Calu3 (cell line): ENCODE data around the gene TBC1D1. TPM values are rescaled to one million over a fixed set of nuclear protein-coding genes. Genes with fewer than 3 reads are reported as not detected.

Source experiments
- BruUV-seq: library from RNA; stranded (reverse); fragments of 400-500 nt; replicated peaks from 2 replicates; lab custom pipeline; 2021; lab: Mats Ljungman, UMichigan
- CTCF ChIA-PET: fragments of 300-600 bp; sonication (Branson Sonifier 250); formaldehyde crosslinking; loops from one replicate; lab custom pipeline; 2022; ENCODE audit warnings: antibody characterized with exemption; lab: Charles Lee
- DNase-seq: peaks from one replicate; pipeline ENCODE4 v3.0.0; 2022
- H3K27ac Mint-ChIP-seq: one replicate; pipeline ENCODE4 v1.8.0; 2022; ENCODE audit warnings: mixed read lengths; ENCODE audit not compliant: unreplicated experiment
- H3K27me3 Mint-ChIP-seq: one replicate; pipeline ENCODE4 v1.8.0; 2022; ENCODE audit warnings: mixed read lengths; ENCODE audit not compliant: unreplicated experiment
- H3K36me3 Mint-ChIP-seq: one replicate; pipeline ENCODE4 v1.8.0; 2022; ENCODE audit warnings: mild to moderate bottlenecking, moderate library complexity, mixed read lengths; ENCODE audit not compliant: insufficient read depth, unreplicated experiment
- H3K4me1 Mint-ChIP-seq: one replicate; pipeline ENCODE4 v1.8.0; 2022; ENCODE audit warnings: mild to moderate bottlenecking, low read depth, mixed read lengths; ENCODE audit not compliant: unreplicated experiment
- H3K4me3 Mint-ChIP-seq: one replicate; pipeline ENCODE4 v1.8.0; 2022; ENCODE audit warnings: mild to moderate bottlenecking, low read depth, moderate library complexity, mixed read lengths; ENCODE audit not compliant: unreplicated experiment
- H3K9me3 Mint-ChIP-seq: one replicate; pipeline ENCODE4 v1.8.0; 2022; ENCODE audit warnings: low read depth, mixed read lengths; ENCODE audit not compliant: unreplicated experiment
- intact Hi-C: fragments of 100-400 bp; cut with micrococcal nuclease; formaldehyde crosslinking; loops from one replicate; pipeline ENCODE4 v1.10.0; 2022; ENCODE audit not compliant: unreplicated experiment
- total RNA-seq: library from RNA; stranded (reverse); gene quantifications from 2 replicates; pipeline ENCODE4 v1.2.3, GENCODE V29; 2022
- TF ChIP-seq, protein P1 (sequence below): fragments of 200-600 bp; IDR thresholded peaks from one replicate; pipeline ENCODE4 v1.8.0; 2022; ENCODE audit warnings: antibody characterized with exemption; ENCODE audit not compliant: unreplicated experiment

Gene TBC1D1
- total RNA-seq, 1 experiment from 2014 or later = 39.8 TPM

DNA sequence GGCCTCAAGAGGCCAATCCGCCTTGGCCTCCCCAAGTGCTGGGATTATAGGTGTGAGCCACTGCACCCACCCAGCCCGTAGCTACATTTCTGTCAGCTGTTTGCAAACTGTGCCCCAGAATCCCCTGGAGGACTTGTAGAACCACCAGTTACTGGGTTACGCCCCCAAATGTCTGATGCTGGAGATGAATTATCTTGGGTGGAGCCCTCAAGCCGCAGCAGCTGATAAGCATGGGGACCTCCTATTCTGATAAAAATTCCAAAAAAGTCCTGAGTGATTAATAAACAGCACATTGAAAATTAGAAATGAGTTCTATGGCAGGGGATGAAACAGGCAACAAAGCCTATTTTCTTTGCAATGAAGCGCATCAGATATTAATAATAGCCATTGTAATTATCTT is 174.3 kb downstream of the TBC1D1 start:
- no peak for DNase-seq
- Mint-ChIP-seq H3K4me1 (peaks cover 16% of the 10 kb centered on the region), H3K27ac (no peak overlapping the region), H3K27me3 (no peaks in the 10 kb centered on the region), H3K9me3 (no peaks in the 10 kb centered on the region), H3K4me3 (no peak overlapping the region), H3K36me3 (peaks cover 4% of the 10 kb centered on the region)
- intact Hi-C loops = loop anchor here (5.0 to 10.0 kb wide), 2 partner anchors 252 to 790 kb away; partner anchors contain the start of gene TLR6
- CTCF ChIA-PET = no interaction called here
- TF ChIP-seq, protein P1, sequence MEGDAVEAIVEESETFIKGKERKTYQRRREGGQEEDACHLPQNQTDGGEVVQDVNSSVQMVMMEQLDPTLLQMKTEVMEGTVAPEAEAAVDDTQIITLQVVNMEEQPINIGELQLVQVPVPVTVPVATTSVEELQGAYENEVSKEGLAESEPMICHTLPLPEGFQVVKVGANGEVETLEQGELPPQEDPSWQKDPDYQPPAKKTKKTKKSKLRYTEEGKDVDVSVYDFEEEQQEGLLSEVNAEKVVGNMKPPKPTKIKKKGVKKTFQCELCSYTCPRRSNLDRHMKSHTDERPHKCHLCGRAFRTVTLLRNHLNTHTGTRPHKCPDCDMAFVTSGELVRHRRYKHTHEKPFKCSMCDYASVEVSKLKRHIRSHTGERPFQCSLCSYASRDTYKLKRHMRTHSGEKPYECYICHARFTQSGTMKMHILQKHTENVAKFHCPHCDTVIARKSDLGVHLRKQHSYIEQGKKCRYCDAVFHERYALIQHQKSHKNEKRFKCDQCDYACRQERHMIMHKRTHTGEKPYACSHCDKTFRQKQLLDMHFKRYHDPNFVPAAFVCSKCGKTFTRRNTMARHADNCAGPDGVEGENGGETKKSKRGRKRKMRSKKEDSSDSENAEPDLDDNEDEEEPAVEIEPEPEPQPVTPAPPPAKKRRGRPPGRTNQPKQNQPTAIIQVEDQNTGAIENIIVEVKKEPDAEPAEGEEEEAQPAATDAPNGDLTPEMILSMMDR = no peak
- no TSS peak for BruUV-seq

DNA sequence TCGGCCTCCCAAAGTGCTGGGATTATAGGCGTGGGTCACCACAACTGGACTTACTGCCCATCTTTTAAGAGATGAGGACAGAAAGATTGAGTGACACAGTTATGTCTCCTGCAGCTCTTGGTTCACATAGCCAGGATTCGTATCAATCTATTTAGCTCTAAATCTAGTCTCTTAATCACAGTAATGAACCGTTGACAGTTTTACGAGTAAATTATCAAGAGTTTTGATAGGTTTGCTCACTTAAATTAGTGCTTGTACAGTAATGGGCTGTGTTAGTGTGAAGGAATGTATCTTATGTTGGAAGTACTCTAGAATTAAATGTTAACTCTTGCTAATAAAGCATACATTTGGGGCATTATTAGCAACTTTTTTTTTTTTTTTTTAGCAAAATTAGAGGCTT is 175.0 kb downstream of the TBC1D1 start:
- Mint-ChIP-seq H3K27me3 (no peaks in the 10 kb centered on the region), H3K27ac (no peak overlapping the region)

DNA sequence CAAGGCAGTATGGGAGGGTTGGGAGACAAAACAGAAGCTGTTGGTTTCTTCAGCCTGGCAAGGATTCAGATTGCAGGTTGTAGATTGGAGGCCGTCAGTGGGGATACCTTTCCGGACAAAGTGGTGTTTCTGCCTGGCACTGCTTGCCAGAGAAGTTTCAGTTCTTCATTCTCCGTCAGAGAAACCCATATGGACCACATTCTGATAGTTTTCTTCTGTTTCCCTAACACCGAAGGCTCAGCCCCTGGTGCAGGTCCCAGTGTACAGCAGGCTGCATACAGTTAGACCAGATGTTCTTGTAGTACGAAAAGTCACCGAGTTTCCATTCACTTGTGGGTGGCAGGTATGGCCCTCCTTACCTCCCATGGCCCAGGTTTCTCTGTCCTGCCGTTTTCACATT is 176.6 kb downstream of the TBC1D1 start:
- intact Hi-C loops = loop anchor here (5.0 to 10.0 kb wide), 2 partner anchors 250 to 787 kb away; partner anchors contain the start of gene TLR6
- no peak for DNase-seq
- CTCF ChIA-PET = no interaction called here
- no TSS peak for BruUV-seq
- TF ChIP-seq, protein P1 = no peak
- Mint-ChIP-seq H3K9me3 (no peaks in the 10 kb centered on the region), H3K36me3 (peaks cover 4% of the 10 kb centered on the region), H3K27me3 (no peaks in the 10 kb centered on the region), H3K27ac (no peak overlapping the region), H3K4me3 (no peak overlapping the region), H3K4me1 (peaks cover 8% of the 10 kb centered on the region)

More for the DNA sequence above, 175.0 kb downstream of the TBC1D1 start:
- H3K4me1 Mint-ChIP-seq = peaks cover 11% of the 10 kb centered on the region
- intact Hi-C loops = loop anchor here (5.0 to 10.0 kb wide), 2 partner anchors 251 to 789 kb away; partner anchors contain the start of gene TLR6
- BruUV-seq = no TSS peak
- H3K36me3 Mint-ChIP-seq = peaks cover 4% of the 10 kb centered on the region
- no peak for DNase-seq
- no peaks in the 10 kb centered on the region for H3K9me3 Mint-ChIP-seq
- TF ChIP-seq, protein P1 = no peak
- H3K4me3 Mint-ChIP-seq = no peak overlapping the region
- CTCF ChIA-PET = no interaction called here

DNA sequence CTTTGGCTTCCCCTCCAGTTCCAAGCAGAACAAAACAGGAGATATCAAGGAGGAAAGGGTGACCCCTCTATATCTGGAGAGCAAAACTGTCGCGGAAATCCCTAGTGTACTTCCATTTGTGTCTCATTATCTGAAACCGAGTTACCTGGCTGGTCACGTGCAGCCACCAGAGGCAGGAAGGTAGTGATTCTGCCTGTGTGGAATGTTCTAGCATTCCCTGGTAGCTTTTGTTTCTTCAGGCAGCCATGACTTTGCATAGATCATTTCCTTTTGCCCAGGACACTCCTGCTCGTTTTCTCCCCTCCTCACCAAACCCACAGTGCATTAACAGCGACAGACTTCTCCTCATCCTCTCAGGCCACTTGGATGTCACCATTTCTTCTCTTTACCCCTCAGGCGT is 177.2 kb downstream of the TBC1D1 start:
- Mint-ChIP-seq H3K27ac (no peak overlapping the region), H3K4me3 (no peak overlapping the region), H3K27me3 (no peaks in the 10 kb centered on the region), H3K4me1 (peaks cover 8% of the 10 kb centered on the region), H3K36me3 (peaks cover 4% of the 10 kb centered on the region), H3K9me3 (no peaks in the 10 kb centered on the region)
- intact Hi-C loops = loop anchor here (2.0 to 10.0 kb wide), 3 partner anchors 111 to 787 kb away; partner anchors contain the start of gene TLR6
- DNase-seq = no peak
- CTCF ChIA-PET = interaction anchor here (1.1 kb wide), 1 partner anchor 620 kb away, joined by 4 read pairs; no protein-coding TSS in a partner anchor
- BruUV-seq = no TSS peak
- TF ChIP-seq, protein P1 = no peak
